ENCODE measurements around the gene SNX25.
"Not testable (repeated sequence)": the region's sequence is repeated elsewhere in the genome, so short reads cannot be mapped to it uniquely, and the experiment has no call there.

The SNX25 gene

GRCh38 chr4:185203486-185204237, 5.7 kb upstream of the SNX25 start, which contains the start of gene CFAP97:
TSS of gene CFAP97 (minus strand) at chr4:185204000. CDS start at chr4:185191196, 12,804 bp downstream.
- in situ Hi-C loops (cut with HindIII; ENCODE audit: low sequenced_read_pairs), result no loop called here

- in situ Hi-C loops (cut with HindIII; ENCODE audit: low sequenced_read_pairs), result no loop called here
These were observed 5.0 kb upstream of the SNX25 start for GRCh38 chr4:185204238-185204910.

GRCh38 chr4:185205073-185205472, 4.3 kb upstream of the SNX25 start:
- in situ Hi-C loops (cut with HindIII; ENCODE audit: low sequenced_read_pairs), result not testable (repeated sequence)

DNA sequence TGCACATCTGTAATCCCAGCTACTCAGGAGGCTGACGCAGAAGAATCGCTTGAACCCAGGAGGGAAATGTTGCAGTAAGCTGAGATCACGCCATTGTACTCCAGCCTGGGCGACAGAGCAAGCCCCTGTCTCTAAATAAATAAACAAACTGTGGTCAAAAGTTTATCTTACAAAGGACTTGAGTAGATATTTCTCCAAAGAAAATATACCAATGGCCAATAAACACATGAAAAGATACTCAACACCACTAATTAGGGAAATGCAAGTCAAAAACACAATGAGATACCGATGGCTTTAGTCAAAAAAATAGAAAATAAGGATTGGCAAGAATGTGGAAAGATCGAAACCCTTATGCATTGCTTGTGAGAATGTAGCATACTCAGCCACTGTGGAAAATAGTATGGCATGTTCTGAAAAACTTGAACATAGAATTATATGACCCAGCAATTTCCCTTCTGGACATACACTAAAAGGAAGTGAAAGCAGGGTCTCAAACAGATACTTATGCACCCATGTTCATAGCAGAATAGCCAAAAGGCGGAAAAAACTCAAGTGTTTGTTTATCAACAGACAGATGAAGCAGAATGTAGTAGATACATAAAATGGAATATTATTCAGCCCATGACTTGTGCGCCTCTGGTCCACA, 3.6 kb upstream of the SNX25 start:
- in situ Hi-C loops (cut with HindIII; ENCODE audit: low sequenced_read_pairs), result no loop called here

GRCh38 chr4:185207466-185207865, 1.9 kb upstream of the SNX25 start:
- in situ Hi-C loops (cut with HindIII; ENCODE audit: low sequenced_read_pairs), result no loop called here

- in situ Hi-C loops (cut with HindIII; ENCODE audit: low sequenced_read_pairs), result not testable (repeated sequence)
These were observed 379 bp downstream of the SNX25 start for GRCh38 chr4:185209852-185210101.

DNA sequence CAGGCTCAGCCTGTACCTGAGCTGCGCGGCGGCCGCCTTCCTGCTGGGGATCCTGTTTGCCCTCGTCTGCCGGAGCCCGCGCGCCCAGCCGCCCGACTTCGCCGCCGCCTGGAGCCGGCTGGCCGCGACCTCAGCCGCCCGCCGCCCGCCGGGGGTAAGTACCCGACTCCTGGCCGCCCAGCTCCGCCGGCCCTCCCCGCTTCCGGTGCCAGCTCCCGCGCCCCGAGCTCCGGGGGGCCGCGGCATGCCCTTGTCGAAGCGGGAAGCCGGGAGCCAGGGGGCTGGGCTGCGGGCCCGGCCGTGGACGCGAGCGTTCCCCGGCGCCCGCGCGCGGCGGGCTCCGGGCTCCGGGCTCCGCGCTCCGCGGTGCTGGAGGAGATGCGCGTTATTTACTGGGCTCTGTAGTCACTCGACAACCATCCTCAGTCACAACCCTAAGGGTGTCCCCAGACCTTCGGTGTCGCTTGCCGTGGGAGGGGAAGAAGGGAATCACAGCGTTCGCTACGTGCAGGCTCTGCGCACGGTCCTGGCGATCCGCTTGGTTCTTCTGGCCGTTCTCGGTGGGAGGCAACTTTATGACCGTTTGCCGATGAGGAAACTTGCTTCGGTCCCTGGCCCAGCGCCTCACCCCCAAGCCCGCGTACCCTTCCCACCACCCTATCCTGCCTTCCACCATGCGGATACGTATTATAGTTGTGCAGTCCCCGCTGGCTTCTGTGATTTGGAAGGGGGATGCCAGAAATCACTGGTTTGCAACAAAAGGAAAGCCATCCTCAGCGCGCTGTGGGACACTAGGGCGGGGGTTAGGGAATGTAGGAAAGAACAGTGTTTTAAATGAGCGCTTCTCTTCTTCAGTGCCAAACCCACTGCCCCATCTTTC, 944 bp downstream of the SNX25 start:
- in situ Hi-C loops (cut with HindIII; ENCODE audit: low sequenced_read_pairs), result no loop called here

DNA sequence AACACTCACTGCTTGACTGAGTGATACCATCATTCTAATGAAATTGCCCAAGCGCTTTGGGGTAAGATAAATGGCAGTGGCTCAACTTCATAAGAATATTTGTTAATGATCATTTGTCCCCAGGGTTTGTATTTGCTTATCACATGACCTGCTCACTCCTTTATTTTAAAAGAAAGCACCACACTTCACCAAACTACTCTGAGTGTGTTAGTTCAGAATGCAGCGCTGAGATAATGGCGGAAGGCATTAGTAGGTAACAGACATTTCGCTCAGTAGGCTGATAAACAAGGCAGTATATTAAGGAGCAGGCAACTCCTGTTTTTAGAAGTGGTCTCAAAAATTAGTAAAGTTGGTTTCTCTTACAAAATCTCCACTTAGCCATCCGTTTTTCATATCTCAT, 1.6 kb downstream of the SNX25 start:
- in situ Hi-C loops (cut with HindIII; ENCODE audit: low sequenced_read_pairs), result no loop called here

GRCh38 chr4:185211641-185212040, 2.2 kb downstream of the SNX25 start:
- in situ Hi-C loops (cut with HindIII; ENCODE audit: low sequenced_read_pairs), result no loop called here

GRCh38 chr4:185212581-185212980, 3.2 kb downstream of the SNX25 start:
- in situ Hi-C loops (cut with HindIII; ENCODE audit: low sequenced_read_pairs), result no loop called here

DNA sequence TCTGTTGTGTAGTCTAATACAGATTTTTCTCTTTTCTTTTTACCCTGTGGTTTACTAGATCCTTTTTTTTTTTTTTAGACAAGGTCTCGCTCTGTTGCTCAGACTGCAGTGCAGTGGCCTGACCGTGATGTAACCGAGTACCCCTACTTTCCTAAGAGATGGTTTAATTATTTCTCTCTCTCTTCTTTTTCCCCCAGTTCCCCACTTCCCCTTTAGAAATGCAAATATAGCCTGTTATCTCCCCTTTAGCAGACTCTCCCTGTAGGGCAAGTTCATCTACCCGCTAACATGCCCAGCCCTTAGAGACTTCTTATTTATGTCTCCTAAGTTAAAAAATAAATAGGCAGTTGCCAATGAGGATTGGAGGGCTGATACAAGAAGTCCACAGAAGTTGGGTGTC, 4.5 kb downstream of the SNX25 start:
- in situ Hi-C loops (cut with HindIII; ENCODE audit: low sequenced_read_pairs), result no loop called here

DNA sequence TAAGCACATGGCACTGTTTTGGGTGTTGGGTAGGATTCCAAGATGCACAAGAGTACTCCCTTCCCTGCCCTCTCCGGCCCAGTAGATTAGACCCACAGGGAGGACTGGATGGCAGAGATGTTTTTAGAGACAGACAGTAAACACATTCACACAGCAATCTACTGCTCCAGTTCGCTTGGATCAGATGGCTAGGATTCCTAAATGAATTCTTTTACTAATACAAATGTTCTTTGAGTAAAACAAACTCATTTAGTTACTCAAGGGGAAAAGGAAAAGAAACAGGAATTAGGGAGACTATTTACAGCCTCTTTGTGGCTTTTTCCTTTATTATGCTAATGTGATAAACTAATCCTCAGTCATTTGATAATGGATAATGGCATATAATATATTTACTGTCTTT, 5.9 kb downstream of the SNX25 start:
- in situ Hi-C loops (cut with HindIII; ENCODE audit: low sequenced_read_pairs), result no loop called here

GRCh38 chr4:185217408-185217975, 8.1 kb downstream of the SNX25 start:
- in situ Hi-C loops (cut with HindIII; ENCODE audit: low sequenced_read_pairs), result no loop called here

- in situ Hi-C loops (cut with HindIII; ENCODE audit: low sequenced_read_pairs), result no loop called here
These were observed 8.9 kb downstream of the SNX25 start for GRCh38 chr4:185218312-185218711.

GRCh38 chr4:185219551-185220344, 10.3 kb downstream of the SNX25 start:
- in situ Hi-C loops (cut with HindIII; ENCODE audit: low sequenced_read_pairs), result no loop called here

DNA sequence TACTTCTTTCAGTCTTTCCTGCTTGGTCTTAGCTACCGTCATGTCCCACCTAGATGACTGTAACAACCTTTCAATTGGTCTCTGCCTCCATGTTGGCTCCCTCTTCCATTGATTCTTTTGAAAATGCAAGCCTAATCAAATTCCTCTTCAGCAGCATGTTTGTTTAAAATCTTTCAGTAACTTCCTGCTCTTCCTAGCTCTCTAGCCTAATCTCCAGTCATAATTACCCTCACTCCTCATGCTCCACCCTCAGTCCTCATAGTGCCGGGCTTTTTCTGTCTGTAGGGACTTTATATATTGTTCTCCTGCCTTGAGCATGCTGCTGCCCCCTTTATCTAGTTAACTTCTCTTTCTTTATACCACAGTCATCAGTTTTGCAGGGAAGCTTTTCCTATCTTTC, 12.1 kb downstream of the SNX25 start:
- in situ Hi-C loops (cut with HindIII; ENCODE audit: low sequenced_read_pairs), result no loop called here

DNA sequence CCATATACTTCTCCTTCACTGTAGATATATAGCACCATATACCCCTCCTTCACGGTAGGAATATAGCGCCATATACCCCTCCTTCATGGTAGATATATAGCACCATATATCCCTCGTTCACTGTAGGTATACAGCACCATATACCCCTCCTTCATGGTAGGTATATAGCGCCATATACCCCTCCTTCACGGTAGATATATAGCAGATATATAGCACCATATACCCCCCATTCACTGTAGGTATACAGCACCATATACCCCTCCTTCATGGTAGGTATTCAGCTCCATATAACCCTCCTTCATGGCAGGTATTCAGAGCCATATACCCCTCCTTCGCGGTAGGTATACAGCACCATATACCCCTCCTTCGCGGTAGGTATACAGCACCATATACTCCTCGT, 12.5 kb downstream of the SNX25 start:
- in situ Hi-C loops (cut with HindIII; ENCODE audit: low sequenced_read_pairs), result no loop called here

- in situ Hi-C loops (cut with HindIII; ENCODE audit: low sequenced_read_pairs), result no loop called here
These were observed 13.2 kb downstream of the SNX25 start for GRCh38 chr4:185222598-185222997.

DNA sequence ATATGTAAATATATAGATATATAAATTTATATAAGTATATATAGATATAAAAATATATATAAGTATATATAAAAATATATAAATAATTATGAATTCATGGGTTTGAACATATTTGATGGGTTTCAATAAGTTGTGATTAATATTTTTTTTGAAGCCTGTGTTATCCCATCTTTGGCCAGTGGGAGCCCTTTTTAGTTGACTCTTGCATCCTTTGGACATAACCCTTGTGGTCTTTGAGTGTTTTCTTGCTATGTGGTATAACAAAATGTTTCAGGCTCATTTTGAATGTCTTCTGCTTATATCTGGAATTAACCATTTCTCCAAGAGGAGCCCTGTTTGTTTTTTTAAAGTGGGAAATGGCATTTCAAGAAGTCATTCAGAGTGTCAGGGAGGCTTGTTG, 15.2 kb downstream of the SNX25 start:
- in situ Hi-C loops (cut with HindIII; ENCODE audit: low sequenced_read_pairs), result no loop called here

- in situ Hi-C loops (cut with HindIII; ENCODE audit: low sequenced_read_pairs), result no loop called here
These were observed 16.5 kb downstream of the SNX25 start for GRCh38 chr4:185225940-185226339.

Measured in endothelial cell of hepatic sinusoid (primary cell).